IPS-NIHi11 (cell line): ENCODE data around the gene C12orf43.

ENCODE experiments used
- DNase-seq: peaks from one replicate; pipeline ENCODE4 v3.0.0; 2012; ENCODE audit warnings: mixed read lengths, low spot score

C12orf43 gene

DNA sequence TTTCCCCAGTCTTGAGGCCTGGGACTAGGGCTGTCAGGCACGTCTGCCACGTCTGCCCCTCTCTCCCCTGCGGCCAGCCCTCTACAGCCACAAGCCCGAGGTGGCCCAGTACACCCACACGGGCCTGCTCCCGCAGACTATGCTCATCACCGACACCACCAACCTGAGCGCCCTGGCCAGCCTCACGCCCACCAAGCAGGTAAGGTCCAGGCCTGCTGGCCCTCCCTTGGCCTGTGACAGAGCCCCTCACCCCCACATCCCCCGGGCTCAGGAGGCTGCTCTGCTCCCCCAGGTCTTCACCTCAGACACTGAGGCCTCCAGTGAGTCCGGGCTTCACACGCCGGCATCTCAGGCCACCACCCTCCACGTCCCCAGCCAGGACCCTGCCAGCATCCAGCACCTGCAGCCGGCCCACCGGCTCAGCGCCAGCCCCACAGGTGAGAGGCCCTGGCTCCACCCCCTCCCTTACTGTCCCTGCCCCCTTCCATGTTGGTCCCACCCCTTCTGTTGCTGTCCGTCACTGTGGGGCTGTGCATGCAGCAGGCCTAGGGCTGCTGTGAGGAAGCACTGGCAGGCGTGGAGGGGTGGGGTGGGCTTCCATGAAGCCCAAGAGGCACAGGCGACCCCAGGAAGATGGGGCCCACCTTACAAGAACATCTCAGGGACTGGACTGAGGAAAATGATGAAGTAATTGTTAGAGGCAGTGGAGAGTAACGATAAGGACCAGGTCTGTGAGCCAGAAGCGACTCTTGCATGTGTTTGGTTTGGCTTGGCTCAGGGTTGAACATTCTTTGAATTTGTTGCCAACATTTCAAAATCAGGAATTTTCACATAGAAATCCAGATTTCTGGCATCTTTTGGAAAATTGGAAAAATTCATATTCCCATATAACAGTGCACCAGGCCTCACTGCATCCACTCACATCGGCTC, 16.8 kb downstream of the C12orf43 start:
- DNase-seq, result peak; percentile 91

DNA sequence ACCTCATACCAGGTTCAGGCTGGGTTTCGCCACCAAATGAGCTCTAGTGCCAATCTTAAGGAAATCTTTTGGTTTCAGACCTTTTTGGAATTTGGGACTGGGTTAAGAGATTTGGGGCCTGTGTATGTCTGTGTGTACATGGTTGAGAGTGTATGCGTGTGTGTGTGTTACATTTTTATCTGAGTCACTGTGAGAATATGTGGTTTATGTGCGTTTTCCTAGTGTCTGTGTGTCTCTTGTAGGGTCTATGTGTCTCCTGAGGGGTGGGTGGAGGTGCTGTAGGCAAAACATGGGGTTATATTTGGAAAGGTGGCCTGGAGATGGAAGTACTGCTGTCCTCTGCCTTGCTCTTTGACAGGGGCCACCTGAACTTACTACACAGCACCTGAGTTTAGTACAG, 17.9 kb downstream of the C12orf43 start:
- no peak for DNase-seq

DNA sequence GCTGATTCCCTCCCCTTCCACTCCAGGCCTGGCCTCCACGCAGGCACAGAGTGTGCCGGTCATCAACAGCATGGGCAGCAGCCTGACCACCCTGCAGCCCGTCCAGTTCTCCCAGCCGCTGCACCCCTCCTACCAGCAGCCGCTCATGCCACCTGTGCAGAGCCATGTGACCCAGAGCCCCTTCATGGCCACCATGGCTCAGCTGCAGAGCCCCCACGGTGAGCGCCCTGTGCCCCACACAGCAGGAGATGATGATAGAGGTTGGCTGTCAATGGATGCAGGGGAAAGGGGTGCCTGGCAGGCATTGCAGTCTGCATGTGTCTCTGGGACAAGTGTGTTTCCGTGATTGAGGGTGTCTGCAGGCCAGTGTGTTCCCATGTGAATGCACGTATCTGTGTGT, 18.8 kb downstream of the C12orf43 start:
- DNase-seq, result no peak

DNA sequence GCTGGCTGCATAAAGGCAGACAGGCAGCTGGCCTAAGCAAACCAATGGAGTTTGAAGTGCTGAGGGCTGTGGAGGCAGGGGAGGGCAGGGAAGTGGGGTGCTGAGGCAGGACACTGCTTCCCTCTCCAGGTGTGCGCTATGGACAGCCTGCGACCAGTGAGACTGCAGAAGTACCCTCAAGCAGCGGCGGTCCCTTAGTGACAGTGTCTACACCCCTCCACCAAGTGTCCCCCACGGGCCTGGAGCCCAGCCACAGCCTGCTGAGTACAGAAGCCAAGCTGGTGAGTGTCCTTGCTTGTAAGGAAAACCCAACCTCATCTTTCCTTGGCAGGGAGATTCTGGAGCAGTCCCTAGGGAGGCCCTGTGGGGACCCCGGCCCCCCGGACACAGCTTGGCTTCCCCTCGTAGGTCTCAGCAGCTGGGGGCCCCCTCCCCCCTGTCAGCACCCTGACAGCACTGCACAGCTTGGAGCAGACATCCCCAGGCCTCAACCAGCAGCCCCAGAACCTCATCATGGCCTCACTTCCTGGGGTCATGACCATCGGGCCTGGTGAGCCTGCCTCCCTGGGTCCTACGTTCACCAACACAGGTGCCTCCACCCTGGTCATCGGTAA, 20.0 kb downstream of the C12orf43 start:
- DNase-seq, result no peak

DNA sequence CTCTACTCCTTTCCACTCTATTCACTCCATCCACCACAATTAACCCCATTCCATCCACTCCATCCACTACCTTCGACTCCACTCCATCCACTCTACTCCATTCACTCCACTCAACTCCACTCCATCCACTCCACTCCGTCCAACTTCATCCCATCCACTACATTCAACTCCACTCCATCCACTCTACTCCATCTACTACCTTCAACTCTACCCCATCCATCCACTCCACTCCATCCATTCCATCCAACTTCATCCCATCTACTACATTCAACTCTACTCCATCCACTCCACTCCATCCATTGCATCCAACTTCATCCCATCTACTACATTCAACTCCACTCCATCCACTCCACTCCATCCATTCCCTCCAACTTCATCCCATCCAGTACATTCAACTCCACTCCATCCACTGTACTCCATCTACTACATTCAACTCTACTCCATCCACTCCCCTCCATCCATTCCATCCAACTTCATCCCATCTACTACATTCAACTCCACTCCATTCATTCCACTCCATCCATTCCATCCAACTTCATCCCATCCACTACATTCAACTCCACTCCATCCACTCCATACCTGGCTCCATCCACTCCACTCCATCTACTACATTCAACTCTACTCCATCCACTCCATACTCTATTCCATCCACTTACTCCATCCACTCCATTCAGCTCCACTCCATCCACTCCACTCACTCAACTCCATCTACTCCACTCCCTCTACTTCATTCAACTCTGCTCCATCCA, 21.5 kb downstream of the C12orf43 start:
- DNase-seq, result no peak

DNA sequence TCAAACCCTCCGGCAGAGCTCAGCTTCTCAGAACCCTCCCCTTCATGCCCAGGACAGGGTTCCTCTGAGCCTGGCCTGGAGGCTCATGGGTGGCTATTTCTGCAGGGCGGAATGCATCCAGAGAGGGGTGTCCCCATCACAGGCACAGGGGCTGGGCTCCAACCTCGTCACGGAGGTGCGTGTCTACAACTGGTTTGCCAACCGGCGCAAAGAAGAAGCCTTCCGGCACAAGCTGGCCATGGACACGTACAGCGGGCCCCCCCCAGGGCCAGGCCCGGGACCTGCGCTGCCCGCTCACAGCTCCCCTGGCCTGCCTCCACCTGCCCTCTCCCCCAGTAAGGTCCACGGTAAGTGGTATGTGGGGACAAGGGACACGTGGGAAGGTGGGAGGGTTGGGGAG, 22.2 kb downstream of the C12orf43 start:
- no peak for DNase-seq

DNA sequence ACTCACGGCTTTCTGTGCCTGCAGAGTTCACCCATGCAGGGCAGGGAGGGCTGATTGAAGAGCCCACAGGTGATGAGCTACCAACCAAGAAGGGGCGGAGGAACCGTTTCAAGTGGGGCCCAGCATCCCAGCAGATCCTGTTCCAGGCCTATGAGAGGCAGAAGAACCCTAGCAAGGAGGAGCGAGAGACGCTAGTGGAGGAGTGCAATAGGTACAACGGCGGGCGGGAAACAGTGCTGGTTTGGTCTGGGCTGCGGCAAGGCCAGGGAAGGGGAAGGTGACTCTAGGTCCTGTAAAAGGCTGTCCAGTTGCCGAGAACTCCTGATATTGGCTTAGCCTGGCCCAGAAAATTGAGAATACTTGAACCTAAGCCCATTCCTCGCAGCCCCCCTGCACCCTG, 22.8 kb downstream of the C12orf43 start:
- DNase-seq, result no peak

DNA sequence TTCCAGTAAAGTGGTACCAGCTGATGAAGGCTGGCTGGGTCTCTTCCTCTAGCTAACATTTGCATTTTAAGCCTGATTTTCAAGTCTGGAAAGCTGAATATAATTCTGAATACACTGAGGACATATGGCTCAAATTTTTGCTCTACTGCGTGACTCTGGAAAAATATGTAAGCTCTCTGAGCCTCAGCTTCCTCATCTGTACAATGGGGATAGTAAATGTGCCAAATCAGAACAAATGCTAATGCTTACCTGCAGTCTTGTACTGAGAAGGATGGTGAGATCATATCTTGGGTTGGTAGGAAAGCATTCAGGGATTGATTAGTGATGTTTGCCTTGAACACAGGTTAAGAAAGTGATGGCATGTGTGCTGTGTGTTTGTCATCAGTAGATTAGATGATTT, 23.3 kb downstream of the C12orf43 start:
- DNase-seq, result no peak

DNA sequence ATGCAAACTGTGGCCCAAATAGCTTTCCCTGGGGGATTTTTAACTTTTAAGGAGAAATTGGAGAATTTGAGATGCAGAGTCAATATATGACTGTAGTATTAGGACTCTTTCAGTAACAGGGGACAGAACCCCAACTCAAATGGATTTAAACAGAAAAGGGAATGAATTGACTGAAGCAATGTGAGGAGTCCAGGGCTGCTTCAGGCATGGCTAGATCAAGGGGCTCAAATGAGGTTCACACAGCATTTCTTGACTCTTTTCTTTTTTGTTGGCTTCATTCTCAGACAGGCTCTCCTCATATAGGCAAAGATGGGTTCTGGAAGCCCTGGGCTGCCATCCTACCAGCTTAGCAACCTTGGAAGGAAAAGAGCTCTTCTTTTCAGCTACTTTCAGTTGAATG, 24.3 kb downstream of the C12orf43 start:
- DNase-seq, result no peak

DNA sequence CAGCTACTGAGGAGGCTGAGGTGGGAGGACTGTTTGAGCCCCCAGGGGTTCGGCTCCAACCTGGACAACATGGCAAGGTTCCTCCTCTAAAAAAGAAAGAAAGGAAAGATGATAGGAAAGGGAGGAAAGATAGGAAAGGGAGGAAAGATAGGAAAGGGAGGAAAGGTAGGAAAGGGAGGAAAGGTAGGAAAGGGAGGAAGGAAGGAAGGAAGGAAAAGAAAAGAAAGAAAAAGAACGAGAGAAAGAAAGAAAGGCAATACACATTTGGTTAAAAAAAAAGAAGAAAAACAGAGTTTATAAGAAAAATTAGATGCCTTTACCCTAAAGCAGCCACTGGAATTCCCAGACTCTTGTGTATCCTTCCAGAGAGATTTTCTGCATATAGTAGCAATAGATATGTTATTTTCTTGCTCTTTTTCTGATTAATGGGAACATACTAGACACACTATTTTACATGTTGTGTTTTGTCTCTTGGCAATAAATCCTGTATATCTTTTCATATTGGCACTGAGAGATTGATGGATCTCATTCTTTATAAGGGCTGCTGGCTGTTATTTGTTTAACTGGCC, 25.7 kb downstream of the C12orf43 start:
- no peak for DNase-seq

DNA sequence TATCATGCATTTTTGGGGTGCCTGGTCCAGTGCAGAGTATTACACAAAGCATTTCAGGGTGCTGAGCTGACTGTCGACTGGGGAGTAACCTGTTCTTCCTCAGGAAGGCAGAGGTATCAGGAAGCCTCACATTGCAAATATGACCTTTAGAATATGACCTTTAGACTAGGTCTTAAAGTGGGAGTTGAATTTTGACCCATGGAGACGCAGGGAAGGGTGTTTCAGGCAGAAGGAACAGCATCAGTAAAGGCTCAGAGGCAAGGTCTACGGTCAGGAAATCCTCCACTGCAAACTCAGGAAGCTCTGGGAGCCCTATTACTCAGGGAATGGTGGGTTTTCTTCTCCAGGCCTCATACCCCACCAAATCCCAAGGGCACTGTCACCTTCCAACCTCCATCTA, 26.6 kb downstream of the C12orf43 start:
- DNase-seq, result no peak

DNA sequence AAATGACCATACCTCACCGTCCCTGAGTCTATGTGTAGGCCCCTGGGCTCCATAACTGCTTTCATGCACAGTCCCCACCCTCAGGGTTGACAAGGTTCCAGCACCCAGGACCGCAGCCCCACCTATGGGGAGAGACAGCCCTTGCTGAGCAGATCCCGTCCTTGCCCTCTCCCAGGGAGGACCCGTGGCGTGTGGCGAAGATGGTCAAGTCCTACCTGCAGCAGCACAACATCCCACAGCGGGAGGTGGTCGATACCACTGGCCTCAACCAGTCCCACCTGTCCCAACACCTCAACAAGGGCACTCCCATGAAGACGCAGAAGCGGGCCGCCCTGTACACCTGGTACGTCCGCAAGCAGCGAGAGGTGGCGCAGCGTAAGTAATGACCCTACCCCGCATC, 27.6 kb downstream of the C12orf43 start:
- DNase-seq, result no peak

DNA sequence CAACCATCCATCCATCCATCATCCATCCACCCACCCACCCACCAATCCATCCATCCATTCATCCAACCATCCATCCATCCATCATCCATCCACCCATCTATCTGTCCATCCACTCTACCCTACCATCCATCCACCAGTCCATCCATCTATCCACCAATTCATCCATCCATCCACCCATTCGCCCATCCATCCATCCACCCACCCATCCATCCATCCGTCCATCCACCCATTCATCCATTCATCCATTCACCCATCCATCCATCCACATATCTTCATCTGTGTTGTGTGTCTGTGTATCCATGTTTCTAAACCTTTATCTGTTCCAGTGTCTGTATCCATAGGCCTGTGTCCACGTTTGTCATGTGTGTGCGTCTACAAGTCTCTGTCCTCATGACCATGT, 28.1 kb downstream of the C12orf43 start:
- no peak for DNase-seq

DNA sequence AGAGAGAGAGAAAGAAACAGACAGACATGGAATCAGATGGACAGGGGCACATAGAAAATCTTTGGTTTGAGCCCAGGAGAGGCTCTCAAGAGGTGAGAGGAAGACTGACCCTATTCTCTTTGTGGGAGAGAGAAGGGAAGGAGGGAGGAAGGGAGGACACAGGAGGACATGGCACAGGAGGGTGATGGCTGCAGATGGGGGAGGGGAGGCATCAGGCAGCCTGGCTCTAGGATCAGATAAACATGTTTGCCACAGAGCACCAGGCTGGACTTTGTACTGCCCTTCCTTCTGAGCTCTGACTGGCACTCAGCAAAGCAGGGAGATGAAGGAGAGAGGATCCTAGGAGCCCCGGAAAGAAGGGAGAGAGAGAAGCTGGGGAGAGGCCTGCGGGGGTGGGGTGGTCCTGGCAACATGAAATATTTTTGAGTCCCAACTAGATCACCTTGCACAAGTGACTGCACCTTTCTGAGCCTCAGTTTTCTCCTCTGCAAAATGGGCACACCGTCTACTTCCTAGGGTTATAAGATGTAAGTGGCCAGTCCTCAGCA, 31.9 kb downstream of the C12orf43 start:
- peak; percentile 37 for DNase-seq

DNA sequence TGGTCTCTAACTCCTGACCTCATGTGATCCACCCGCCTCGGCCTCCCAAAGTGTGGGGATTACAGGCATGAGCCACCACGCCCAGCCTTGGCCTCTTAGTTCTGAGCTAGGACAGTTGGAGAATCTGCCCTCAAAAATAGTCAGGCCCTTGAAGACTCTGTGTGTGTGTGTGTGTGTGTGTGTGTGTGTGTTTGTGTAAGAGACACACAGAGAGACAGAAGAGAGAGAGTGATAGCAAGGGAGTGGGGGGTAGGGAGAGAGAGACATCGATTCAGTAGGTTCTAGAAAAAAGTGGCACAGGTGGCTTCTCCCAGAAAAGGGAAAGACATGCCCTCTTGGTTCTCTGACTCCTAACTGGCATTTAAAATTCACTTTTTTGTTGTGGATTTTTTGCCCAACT, 32.5 kb downstream of the C12orf43 start:
- no peak for DNase-seq

DNA sequence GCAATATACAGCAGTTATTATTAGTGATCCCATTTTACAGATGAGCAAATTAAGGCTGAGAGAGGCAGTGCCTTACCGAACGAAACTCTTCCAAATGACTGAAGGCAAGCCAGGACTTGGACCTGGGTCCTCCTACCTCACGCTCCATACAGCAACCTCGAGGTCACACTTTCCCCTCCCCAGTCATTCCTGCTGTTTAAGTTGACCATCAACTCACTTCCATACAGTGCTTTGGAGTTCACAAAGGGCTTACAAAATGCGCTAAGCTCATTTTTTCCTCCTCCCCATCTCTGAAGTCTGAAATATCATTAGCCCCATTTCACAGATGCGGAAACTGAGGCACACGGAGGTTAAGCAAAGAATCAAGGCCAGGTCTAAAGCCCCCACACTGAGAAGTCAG, 33.6 kb downstream of the C12orf43 start:
- no peak for DNase-seq

DNA sequence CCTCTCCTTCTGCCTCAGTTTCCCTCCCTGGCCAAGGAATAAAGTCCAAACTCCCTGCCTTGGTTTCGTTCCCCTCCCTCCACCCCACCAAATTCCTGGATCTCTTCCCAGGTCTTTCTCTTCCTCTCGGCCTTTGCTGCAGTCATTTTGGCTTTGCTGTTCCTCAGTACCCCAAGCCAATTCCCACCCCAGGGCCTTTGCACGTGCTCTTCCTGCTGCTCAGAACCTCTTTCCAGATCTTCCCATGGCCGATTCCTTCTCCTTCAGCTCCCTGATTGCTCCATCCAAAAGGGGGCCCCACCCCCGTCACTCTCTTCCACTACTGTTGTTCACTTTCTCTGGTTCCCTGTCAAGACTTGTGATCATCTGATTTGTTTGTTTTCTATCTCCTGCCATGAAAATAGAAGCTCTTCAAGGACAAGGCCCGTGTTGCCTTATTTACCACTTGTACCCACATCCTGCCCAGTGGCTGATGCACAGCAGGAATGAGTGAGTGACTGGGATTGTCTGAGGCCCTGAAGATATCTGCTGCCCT, 34.8 kb downstream of the C12orf43 start:
- DNase-seq, result no peak

DNA sequence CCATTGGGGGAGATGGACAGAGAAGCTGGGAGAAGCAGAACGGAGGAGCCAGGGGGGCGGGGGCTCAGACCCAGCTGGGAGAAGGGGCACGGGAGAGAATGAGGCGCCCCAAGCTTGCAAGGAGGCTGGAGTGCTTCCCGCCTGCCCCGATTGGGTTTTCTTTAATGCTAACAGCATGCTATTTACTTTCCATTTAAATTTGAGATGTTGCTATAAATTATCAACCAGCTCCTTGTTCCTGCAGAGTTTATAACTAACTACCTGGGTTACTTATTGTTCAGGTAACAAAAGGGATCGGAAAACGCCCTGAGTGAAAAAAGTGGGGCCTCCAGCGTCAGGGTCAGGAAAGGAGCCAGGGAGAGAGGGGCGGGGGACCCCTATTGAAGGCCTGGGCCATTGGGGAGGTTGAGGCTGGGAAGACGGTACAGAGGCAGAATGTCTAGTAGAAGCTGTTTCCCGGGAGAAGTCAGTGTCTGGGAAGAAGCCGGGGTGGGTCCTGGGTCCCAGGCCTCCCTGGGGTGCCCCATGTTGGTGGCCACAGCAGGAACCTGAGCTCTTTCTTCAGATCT, 35.4 kb downstream of the C12orf43 start:
- no peak for DNase-seq

DNA sequence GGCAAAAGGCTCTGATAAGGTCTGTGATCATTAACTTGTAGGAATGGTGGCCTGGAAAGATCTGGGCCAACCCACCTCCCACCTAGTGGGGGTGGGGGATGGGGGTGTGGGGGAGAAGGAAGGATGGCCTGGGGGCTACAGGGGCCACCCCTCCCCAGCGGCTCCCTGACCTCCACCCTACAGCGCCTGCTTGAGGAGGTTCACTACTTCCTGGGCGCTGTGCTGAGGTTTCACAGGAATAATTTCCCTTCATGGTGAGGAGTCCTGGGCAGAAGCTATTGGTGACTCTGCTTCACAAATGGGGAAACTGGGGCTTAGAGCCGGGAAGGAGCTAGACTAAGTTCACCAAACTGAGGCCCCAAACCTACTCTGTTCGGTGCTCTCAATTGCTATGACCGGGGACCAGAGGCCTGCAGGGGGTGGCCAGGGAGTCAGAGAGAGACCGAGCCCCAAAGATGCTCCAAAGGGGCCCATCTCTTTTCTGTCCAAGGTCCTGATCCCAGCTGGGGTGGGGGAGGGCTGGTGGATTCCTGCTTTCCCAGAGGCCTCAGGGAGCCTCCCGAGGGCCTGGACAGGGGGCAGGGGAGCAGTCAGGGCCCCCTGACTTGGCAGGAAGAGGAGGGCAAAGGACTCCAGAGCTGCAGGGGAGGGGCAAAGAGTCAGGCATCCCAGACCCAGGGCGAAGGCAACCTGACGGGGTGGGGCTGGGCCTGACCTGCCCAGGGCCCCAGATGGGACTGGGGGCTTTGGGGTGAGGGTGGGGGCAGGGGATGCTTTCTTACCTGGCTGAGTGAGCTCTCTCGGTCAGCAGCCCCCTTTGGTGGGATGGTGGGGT, 36.2 kb downstream of the C12orf43 start:
- peak; percentile 55 for DNase-seq

DNA sequence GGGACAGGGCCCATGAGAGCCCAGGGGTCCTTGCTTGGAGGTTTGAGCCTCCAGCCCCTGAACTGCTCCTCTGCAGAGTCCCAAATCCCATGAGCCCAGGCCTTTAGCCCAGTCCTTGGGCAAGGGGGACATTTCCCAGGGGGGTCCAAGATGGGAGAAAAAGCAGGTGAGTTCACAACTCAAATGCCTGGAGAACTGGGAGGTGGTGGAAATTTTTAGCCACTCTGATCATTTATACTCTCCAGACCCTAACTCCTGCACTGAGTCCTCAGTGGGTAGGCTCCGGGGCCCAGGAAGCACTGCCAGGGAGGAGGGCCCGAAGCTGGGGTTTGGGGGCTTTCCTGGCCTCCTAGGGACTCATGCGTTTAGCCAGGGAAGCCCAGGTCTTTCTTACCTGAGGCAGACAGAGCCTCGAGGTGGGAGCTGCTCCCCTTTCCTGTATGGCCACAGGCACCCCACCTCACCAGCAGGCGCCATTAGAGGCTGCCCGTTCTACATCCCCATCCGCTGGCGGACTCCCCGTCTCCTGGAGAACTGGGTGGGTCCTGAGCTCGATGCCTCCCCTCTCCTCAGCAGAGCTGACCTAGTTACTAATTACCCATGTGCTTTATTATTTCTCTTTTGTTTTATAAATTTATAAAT, 36.9 kb downstream of the C12orf43 start:
- no peak for DNase-seq
